HEK293T (cell line): ENCODE results near the gene TGFB1I1.

Source experiments
- ARNT ChIP-seq: fragments of 450-650 bp; IDR thresholded peaks from 2 replicates; pipeline ENCODE4 v1.6.1; 2017; ENCODE audit warnings: mild to moderate bottlenecking
- BHLHE40 ChIP-seq: fragments of 450-650 bp; IDR thresholded peaks from 2 replicates; pipeline ENCODE4 v1.6.1; 2016; ENCODE audit warnings: mild to moderate bottlenecking, moderate library complexity, borderline replicate concordance
- FOXA1 ChIP-seq: fragments of 450-650 bp; IDR thresholded peaks from 2 replicates; pipeline ENCODE4 v1.6.1; 2016; ENCODE audit warnings: mild to moderate bottlenecking
- FOXK2 ChIP-seq: fragments of 450-650 bp; IDR thresholded peaks from 2 replicates; pipeline ENCODE4 v1.6.1; 2016; ENCODE audit warnings: mild to moderate bottlenecking
- FOXM1 ChIP-seq: fragments of 450-650 bp; IDR thresholded peaks from 2 replicates; pipeline ENCODE4 v1.6.1; 2017; ENCODE audit warnings: mild to moderate bottlenecking, borderline replicate concordance
- HDGF ChIP-seq: fragments of 450-650 bp; IDR thresholded peaks from 2 replicates; pipeline ENCODE4 v1.6.1; 2017; ENCODE audit warnings: antibody characterized with exemption, borderline replicate concordance
- L3MBTL2 ChIP-seq: fragments of 450-650 bp; conservative IDR thresholded peaks from 2 replicates; pipeline ENCODE4 v1.6.1; 2016; ENCODE audit warnings: mild to moderate bottlenecking
- LEF1 ChIP-seq: fragments of 450-650 bp; IDR thresholded peaks from 2 replicates; pipeline ENCODE4 v1.6.1; 2017; ENCODE audit warnings: mild to moderate bottlenecking, borderline replicate concordance
- PKNOX1 ChIP-seq: fragments of 450-650 bp; IDR thresholded peaks from 2 replicates; pipeline ENCODE4 v1.6.1; 2016
- SP1 ChIP-seq: fragments of 450-650 bp; IDR thresholded peaks from 2 replicates; pipeline ENCODE4 v1.6.1; 2017
- SUZ12 ChIP-seq: fragments of 450-650 bp; IDR thresholded peaks from 2 replicates; pipeline ENCODE4 v1.6.1; 2016; ENCODE audit warnings: mild to moderate bottlenecking
- TARDBP ChIP-seq: fragments of 450-650 bp; IDR thresholded peaks from 2 replicates; pipeline ENCODE4 v1.6.1; 2016
- ZNF384 ChIP-seq: fragments of 450-650 bp; IDR thresholded peaks from 2 replicates; pipeline ENCODE4 v1.6.1; 2016

- TF ChIP-seq FOXM1: no peak
- no peak for TF ChIP-seq SUZ12
- TF ChIP-seq SP1: no peak
- no peak for TF ChIP-seq LEF1
- no peak for TF ChIP-seq FOXA1
- no peak for TF ChIP-seq L3MBTL2
- TF ChIP-seq TARDBP: no peak
- TF ChIP-seq ZNF384: no peak
- no peak for TF ChIP-seq BHLHE40
- TF ChIP-seq ARNT: no peak
- no peak for TF ChIP-seq PKNOX1
- no peak for TF ChIP-seq HDGF
- TF ChIP-seq FOXK2: no peak
These were observed 20.8 kb upstream of the TGFB1I1 start for GRCh38 chr16:31451201-31451600.
